ENCODE measurements around the gene ADCY5. TPM values are rescaled to one million over a fixed set of nuclear protein-coding genes. Genes with fewer than 3 reads are reported as not detected.

The ADCY5 gene
- total and polyA plus RNA-seq, 2 donors from 2014 or later = 7.1 to 33.6 TPM

- Histone ChIP-seq H3K9me3 (ENCODE audit: control insufficient read depth in 2 of 3, insufficient read depth in 1 of 3, low read length in 3 of 3) (no peaks in the 10 kb centered on the region), H3K4me3 (ENCODE audit: low read length in 3 of 3) (no peak overlapping the region), H3K27ac (ENCODE audit: low read depth in 2 of 2, low read length in 2 of 2) (no peak overlapping the region), H3K36me3 (ENCODE audit: control insufficient read depth in 2 of 3, insufficient read depth in 3 of 3, low read length in 3 of 3) (no peaks in the 10 kb centered on the region), H3K4me1 (ENCODE audit: control insufficient read depth in 2 of 3, insufficient read depth in 2 of 3, low read depth in 1 of 3, low read length in 3 of 3) (peaks cover 0 to 3% (median 0%) of the 10 kb centered on the region in 3 donors), H3K9ac (ENCODE audit: low read length in 3 of 3) (no peak overlapping the region), H3K27me3 (ENCODE audit: control insufficient read depth, insufficient read depth, low read length) (no peaks in the 10 kb centered on the region)
- intact Hi-C loops (cut with DNase I) = no loop called here
- no peak for TF ChIP-seq CTCF (IDR thresholded peaks at IDR 0.05; ENCODE audit: borderline replicate concordance, extremely low read depth, insufficient read depth)
- FAIRE-seq (no peak), DNase-seq (no peak)
These were observed 6.0 kb downstream of the ADCY5 start for GRCh38 chr3:123442908-123443307.

GRCh38 chr3:123442125-123442524 lies 6.8 kb downstream of the ADCY5 start:
- no peaks in the 10 kb centered on the region for H3K36me3 ChIP-seq (ENCODE audit: control insufficient read depth in 2 of 3, insufficient read depth in 3 of 3, low read length in 3 of 3)
- no peak for TF ChIP-seq CTCF (IDR thresholded peaks at IDR 0.05; ENCODE audit: borderline replicate concordance, extremely low read depth, insufficient read depth)
- no peaks in the 10 kb centered on the region for H3K9me3 ChIP-seq (ENCODE audit: control insufficient read depth in 2 of 3, insufficient read depth in 1 of 3, low read length in 3 of 3)
- intact Hi-C loops (cut with DNase I) = no loop called here
- no peak overlapping the region for H3K9ac ChIP-seq (ENCODE audit: low read length in 3 of 3)
- no peak overlapping the region for H3K27ac ChIP-seq (ENCODE audit: low read depth in 2 of 2, low read length in 2 of 2)
- peaks cover 0 to 3% (median 0%) of the 10 kb centered on the region in 3 donors for H3K4me1 ChIP-seq (ENCODE audit: control insufficient read depth in 2 of 3, insufficient read depth in 2 of 3, low read depth in 1 of 3, low read length in 3 of 3)
- DNase-seq (no peak), FAIRE-seq (no peak)
- H3K27me3 ChIP-seq (ENCODE audit: control insufficient read depth, insufficient read depth, low read length) = no peaks in the 10 kb centered on the region
- no peak overlapping the region for H3K4me3 ChIP-seq (ENCODE audit: low read length in 3 of 3)

GRCh38 chr3:123439806-123440580 lies 8.9 kb downstream of the ADCY5 start:
- DNase-seq = no peak
- intact Hi-C loops (cut with DNase I) = no loop called here
- H3K27me3 ChIP-seq (ENCODE audit: control insufficient read depth, insufficient read depth, low read length) = no peaks in the 10 kb centered on the region
- no peaks in the 10 kb centered on the region for H3K36me3 ChIP-seq (ENCODE audit: control insufficient read depth in 2 of 3, insufficient read depth in 3 of 3, low read length in 3 of 3)
- H3K4me1 ChIP-seq (ENCODE audit: control insufficient read depth in 2 of 3, insufficient read depth in 2 of 3, low read depth in 1 of 3, low read length in 3 of 3) = no peaks in the 10 kb centered on the region
- TF ChIP-seq CTCF (IDR thresholded peaks at IDR 0.05; ENCODE audit: borderline replicate concordance, extremely low read depth, insufficient read depth) = no peak
- no peak for FAIRE-seq
- H3K27ac ChIP-seq (ENCODE audit: low read depth in 2 of 2, low read length in 2 of 2) = no peak overlapping the region
- no peak overlapping the region for H3K9ac ChIP-seq (ENCODE audit: low read length in 3 of 3)
- H3K4me3 ChIP-seq (ENCODE audit: low read length in 3 of 3) = no peak overlapping the region
- no peaks in the 10 kb centered on the region for H3K9me3 ChIP-seq (ENCODE audit: control insufficient read depth in 2 of 3, insufficient read depth in 1 of 3, low read length in 3 of 3)
